CD4-positive, alpha-beta T cell treated with Interleukin-4 for 1 hour (primary cell): ENCODE data around the gene HMG20A.

Experiments
- DNase-seq, 2 donors: peaks; one replicate each; pipeline ENCODE4 v3.0.0-alpha.2; 2020 to 2022

The HMG20A gene

DNA sequence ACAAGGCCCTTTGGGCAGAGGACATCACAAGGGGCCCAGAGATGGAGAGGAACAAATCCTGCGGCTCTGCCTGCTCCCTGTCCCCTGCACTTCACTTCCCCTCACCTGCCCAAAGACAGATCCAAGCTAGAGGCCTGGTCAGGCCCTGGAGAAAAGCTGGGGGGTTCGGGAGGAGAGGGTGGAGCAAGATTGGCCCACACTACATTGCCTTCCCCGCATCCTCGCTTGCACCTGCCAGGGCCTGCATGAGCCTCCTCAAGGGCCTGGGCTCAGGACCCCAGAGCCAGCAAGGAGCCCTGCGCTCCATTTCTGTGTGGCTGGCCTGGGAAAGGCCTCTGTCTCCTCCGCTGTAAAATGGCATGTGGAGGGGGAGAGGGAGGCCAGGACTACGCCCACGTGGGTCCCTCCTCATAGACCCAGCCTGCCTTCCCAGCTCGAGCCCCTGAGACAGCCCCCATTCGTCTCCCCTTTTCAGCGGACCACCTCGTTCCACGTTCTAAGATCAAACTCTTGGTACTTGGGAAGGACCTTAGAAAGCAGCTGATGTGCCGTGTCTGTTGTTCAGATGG is 106.0 kb downstream of the HMG20A start:
- DNase-seq = no peak

DNA sequence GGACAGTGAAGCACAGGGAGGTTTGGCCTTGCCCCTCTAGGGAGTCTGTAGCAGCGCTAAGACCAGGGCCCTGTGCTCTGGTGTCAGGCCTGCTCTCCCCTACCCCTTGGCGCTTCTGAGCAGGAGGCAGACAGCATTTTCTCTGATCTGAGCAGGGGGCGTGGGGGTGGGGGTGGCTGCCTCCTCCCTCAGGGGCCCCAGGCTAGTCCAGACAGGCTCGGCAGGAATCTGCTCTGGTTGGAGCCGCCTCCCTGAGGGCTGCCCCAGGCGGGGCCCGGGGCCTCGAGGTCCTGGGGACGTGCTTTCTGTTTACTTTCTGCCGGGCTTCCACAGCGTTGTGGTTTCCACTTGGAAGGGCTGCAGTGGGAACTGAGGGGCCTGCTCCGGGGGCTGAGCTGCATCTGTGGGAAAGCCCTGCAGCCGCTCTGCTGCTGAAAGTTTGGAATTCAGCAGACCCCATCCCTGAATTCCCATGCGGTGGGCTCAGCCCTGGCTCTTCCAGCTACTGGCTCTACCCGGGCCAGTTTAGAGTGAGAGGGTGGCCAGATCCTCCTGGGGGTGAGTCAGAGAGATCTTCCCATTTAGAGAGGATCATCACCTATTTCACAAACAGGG is 106.6 kb downstream of the HMG20A start:
- no peak for DNase-seq

DNA sequence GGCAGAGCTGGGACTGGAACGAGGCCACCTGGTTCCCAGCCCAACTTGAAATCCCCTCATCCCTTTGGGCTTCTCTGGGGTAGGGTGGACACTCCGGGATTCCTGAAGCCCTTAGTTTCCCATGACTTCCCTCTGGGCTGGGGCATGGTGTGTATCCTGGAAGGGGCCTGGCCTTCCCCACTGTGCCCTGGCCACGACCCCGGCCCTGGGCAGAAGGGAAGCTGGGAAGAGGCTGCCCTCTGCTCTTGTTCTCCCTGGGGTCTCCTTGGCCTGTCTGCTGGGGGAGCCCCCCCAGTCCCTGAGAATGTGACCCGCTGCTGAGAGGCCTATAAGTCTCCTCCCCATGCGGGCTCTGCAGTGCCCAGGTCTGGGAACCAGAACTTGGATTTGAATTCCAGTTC is 107.1 kb downstream of the HMG20A start:
- no peak for DNase-seq

DNA sequence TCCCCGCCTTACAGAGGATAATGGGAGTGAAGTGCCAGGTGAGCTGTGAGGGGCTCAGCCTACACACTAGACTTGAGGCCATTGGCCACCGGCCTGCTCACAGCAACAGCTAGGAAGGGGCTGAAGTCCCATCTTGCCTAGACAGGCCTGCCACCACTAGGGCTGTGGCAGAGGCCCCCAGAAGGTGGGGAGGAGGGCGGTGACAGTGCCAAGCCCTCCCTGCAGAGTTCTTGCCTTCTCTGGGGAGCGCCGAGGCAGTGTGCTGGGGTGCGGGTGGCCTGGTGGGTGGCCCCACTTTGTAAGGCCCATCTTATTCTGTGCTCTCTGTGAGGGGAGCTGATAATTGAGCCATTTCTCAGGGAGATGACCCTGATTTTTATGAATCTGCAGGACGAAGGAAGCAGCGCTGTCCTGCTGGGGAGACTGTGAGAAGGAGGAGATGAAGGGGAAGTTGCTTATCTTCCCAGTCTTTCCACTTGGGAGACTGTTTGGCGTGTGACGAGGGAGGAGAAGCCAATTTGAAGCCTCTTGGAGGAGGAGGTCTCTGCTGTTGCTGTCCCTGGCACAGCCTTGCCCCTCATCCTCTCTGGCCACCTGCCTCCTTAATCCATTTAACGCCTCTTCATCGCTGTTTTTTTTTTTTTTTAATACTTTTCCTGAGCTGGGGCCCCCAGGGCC is 107.7 kb downstream of the HMG20A start:
- no peak for DNase-seq

DNA sequence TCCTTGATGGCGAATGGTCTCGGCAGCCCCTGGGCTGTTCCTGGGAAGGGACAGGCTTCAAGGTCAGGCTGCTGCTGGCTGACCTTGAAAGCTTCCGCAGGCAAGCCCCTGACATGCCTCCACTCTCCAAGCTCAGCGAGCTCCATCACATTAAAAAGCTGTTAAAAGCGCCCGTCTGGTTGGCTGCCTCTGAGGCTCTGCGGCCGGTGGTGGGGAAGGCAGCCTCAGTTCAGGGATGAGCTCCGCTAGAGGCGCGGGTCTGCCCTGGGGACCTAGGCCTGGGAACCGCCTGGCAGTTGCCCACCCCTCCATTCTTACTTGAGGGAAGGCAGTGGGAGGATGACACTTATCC is 108.3 kb downstream of the HMG20A start:
- no peak for DNase-seq

DNA sequence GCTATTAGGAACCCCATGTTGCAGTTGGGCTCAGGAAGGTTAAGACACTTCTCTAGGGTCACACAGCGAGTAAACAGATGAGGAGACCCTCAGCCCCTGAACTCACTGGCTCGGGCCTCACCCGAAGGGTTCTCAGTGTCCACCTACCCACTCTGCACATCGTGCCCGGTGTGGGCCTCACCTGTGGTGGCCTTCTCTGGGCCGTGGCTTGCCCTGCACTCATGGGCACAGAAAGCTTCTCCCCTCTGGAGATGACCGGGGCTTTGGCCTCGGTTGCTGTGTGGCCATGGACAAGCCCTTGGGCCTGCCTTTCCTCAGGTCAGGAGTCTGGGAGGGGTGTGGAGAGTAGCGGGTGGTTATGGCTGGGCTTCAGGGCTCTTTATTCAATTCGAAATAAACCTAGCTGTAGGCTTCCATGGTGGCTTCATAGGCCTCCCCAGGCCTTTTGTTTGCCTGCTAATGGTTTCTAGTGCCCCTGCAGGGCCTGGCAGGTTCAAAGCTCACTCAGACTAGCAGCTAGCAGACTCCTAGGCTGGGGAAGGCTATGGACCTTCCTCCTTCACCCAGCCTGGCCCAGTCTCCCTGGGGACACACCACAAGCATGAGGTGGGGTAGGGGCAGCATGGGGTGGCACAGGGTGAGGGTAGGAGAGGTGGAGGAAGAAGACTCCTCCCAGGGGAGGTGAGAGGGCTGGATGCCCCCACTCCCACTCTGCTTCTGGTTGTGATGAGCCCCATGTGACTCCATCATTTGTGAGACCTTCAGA is 108.9 kb downstream of the HMG20A start:
- DNase-seq = no peak

DNA sequence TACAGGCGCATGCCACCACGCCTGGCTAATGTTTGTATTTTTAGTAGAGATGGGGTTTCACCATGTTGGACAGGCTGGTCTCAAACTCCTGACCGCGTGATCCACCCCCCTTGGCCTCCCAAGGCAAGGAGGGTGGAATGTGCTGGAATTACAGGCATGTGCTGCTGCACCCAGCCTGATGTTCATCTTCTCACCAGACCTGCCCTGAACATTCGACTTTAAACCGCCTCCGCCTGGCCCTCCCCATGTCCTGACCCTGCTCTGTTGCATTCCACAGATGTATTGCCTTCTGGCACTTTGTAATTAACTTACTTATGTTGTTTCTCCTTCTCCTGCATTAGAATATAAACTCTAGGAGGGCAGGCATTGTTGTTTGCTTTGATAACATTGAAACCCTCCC is 109.9 kb downstream of the HMG20A start:
- DNase-seq = no peak

DNA sequence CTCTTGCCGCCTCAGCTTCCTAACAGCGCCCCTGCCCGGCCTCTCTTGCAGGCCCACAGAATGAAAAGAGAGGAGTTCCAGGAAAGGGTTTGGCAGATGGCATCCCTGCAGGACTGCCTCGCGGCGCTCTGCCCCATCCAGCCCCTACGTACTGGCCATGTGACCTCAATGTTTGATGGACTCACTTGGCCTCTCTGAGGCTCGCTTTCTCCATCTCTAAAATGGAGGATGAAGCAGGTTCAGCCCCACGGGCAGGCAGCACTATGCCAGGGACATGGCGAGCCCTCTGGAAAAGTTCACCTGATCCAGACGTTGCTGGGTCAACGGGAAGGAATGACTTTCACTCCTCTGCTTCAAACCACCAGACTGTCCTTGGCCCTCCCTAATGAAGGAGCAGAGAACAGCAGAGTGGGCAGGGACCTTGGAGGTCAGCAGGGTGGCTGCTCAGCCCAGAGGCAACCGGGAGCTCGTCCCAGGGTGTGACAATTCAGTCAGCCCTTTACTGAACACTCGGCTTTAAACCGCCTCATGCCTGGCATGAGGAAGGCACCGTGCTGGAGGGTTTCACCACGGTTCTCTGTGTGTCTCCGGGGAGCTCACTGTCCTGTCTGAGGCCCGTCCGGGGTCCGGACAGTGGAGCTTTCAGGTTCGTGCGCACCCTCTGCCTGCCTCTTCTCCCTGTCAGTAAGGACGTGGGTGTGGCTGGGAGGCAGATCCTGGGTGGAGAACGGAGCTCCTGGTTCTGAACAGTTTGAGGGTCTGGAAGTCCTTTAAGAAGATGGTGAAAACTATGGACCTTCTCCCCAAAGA is 110.7 kb downstream of the HMG20A start:
- DNase-seq = no peak

DNA sequence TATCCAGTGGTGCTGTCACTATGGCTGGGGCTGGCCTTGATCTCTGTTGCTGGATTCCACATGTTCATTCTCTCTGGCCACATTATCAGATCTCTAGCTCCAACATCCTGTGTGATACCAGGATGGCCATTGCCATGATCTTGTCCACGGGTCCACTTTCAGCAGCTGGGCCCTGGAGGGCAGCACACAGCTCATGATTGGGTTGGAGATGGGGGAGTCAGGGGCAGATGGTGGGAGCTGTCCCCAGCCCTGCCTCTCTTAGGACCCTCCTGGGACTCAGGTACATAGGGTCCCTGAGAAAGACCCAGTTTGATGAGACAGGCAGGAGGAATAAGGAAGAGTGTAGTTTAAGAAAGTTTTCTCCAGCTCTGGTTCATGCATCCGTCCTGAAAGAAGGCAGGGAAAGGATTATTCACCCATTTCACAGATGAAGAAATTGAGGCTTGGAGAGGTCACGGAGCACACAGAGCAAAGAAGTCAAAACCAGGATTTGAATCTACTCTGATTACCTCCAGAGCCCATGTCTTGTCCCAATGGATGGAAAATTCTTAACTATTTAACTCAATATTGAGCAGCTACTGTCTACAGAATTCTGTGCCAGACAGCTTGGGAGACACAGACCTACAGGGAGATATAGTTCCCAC is 111.5 kb downstream of the HMG20A start:
- DNase-seq = no peak

DNA sequence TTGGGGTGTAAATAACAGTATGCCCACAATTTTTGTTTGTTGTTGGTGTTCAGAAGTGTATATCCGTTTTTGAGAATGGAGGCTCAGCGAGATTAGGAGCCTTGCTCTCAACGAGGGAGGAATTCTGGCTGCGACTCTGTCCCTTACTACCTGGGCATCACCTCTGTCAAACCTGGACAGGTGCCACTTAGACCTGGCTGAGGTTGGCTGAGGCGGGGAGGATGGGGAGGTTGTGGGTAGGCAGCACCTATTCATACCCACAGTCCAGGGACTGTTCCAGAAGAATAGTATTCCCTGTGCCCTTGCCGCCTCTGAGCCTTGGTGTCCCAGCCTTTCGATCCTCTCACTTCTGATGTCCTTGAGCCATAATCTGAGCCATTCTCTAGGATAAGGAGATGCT is 112.2 kb downstream of the HMG20A start:
- no peak for DNase-seq

DNA sequence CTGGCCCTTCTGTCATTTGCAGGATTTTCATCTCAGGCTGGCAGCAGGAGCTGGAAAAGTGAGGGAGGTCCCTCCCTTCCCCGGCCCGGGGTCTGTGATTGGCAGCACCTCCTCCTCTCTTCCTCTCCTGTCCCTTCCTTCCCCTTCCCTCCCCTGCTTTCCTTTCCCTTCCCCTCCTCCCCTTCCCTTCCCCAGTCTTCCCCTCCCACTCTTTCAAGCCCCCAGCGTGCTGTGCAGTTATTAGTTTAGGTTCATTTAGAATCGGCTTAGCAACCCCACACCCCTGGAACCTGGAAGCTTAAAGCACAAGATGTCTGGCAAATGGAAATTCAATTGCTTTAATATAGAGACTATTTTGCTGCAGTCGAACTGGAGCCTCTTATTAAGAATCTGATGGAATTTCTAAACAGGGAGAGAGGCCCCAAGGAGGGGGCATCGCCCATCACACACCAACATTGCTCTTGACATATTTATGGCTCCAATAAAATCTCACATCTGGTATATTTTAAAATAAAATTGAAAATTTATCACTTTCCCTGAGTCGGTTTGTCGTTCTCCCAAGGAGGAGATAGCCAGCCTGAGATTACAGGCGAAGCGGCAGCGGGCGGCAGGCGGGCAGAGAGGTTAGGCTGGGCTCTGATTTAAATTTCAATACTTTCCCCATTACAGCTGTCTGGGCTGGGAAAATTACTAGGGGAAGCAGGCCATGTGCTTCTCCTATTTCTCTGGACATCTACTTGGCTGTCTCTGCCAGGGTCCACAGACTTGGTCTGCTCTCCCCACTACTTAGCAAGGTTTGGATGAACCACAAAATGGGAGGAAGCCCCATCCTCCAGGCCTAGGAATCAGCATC is 113.1 kb downstream of the HMG20A start:
- no peak for DNase-seq
